SK-N-SH treated with all-trans-retinoic acid at 6 μM for 48 hours (cell line): ENCODE data around the gene RBKS.
"Not testable (repeated sequence)": the region's sequence is repeated elsewhere in the genome, so short reads cannot be mapped to it uniquely, and the experiment has no call there.

Source experiments
- ATAC-seq: fragments of 200-7000 bp; cut with Tn5 transposase; 3 replicates; pipeline ENCODE4 v1.9.1; 2020; ENCODE audit warnings: mild to moderate bottlenecking, moderate library complexity
- CREB5 ChIP-seq: fragments of 250-450 bp; sonication (Bioruptor Pico); IDR thresholded peaks from 2 replicates; pipeline ENCODE4 v1.5.1; 2020; ENCODE audit warnings: low read depth, mild to moderate bottlenecking, moderate library complexity
- CSDC2 ChIP-seq: fragments of 250-450 bp; sonication (Bioruptor Pico); IDR thresholded peaks from 2 replicates; pipeline ENCODE4 v1.5.0; 2020; ENCODE audit warnings: mild to moderate bottlenecking, moderate library complexity
- CSRNP3 ChIP-seq: fragments of 250-450 bp; sonication (Bioruptor Pico); IDR thresholded peaks from 2 replicates; pipeline ENCODE4 v1.5.1; 2021; ENCODE audit warnings: mild to moderate bottlenecking, moderate library complexity
- ESRRG ChIP-seq: fragments of 250-450 bp; sonication (Bioruptor Pico); IDR thresholded peaks from 2 replicates; pipeline ENCODE4 v1.6.1; 2021; ENCODE audit warnings: mild to moderate bottlenecking
- GLIS3 ChIP-seq: fragments of 250-450 bp; sonication (Bioruptor Pico); IDR thresholded peaks from 2 replicates; pipeline ENCODE4 v1.5.0; 2020; ENCODE audit warnings: mild to moderate bottlenecking, moderate library complexity
- ISL1 ChIP-seq: fragments of 250-450 bp; sonication (Bioruptor Pico); IDR thresholded peaks from 2 replicates; pipeline ENCODE4 v2.1.2; 2022; ENCODE audit warnings: mild to moderate bottlenecking, moderate library complexity
- OSR1 ChIP-seq: fragments of 250-450 bp; sonication (Bioruptor Pico); IDR thresholded peaks from 2 replicates; pipeline ENCODE4 v1.8.0; 2022; ENCODE audit warnings: moderate library complexity, mild to moderate bottlenecking, inconsistent platforms
- PATZ1 ChIP-seq: fragments of 250-450 bp; sonication (Bioruptor Pico); IDR thresholded peaks from 2 replicates; pipeline ENCODE4 v1.8.0; 2020; ENCODE audit warnings: mild to moderate bottlenecking, moderate library complexity, borderline replicate concordance
- POU6F1 ChIP-seq: fragments of 250-450 bp; sonication (Bioruptor Pico); IDR thresholded peaks from 2 replicates; pipeline ENCODE4 v1.8.0; 2021; ENCODE audit warnings: low read depth, mild to moderate bottlenecking, moderate library complexity, borderline replicate concordance
- PPARA ChIP-seq: fragments of 250-450 bp; sonication (Bioruptor Pico); IDR thresholded peaks from 2 replicates; pipeline ENCODE4 v1.5.0; 2020; ENCODE audit warnings: mild to moderate bottlenecking, borderline replicate concordance
- SNAI2 ChIP-seq: fragments of 250-450 bp; sonication (Bioruptor Pico); IDR thresholded peaks from 2 replicates; pipeline ENCODE4 v1.5.0; 2020; ENCODE audit warnings: mild to moderate bottlenecking, moderate library complexity
- TCF4 ChIP-seq: fragments of 250-450 bp; sonication (Bioruptor Pico); IDR thresholded peaks from 2 replicates; pipeline ENCODE4 v1.8.0; 2021; ENCODE audit warnings: mild to moderate bottlenecking, moderate library complexity, borderline replicate concordance
- TOX ChIP-seq: fragments of 250-450 bp; sonication (Bioruptor Pico); IDR thresholded peaks from 2 replicates; pipeline ENCODE4 v1.8.0; 2021; ENCODE audit warnings: mild to moderate bottlenecking, moderate library complexity, borderline replicate concordance
- TSHZ2 ChIP-seq: fragments of 250-450 bp; sonication (Bioruptor Pico); IDR thresholded peaks from 2 replicates; pipeline ENCODE4 v1.5.0; 2020; ENCODE audit warnings: mild to moderate bottlenecking, moderate library complexity
- ZC3H10 ChIP-seq: fragments of 250-450 bp; sonication (Bioruptor Pico); IDR thresholded peaks from 2 replicates; pipeline ENCODE4 v1.5.1; 2021; ENCODE audit warnings: mild to moderate bottlenecking, moderate library complexity
- ZFP3 ChIP-seq: fragments of 250-450 bp; sonication (Bioruptor Pico); IDR thresholded peaks from 2 replicates; pipeline ENCODE4 v1.5.0; 2020; ENCODE audit warnings: mild to moderate bottlenecking, moderate library complexity
- ZFP30 ChIP-seq: fragments of 450-650 bp; formaldehyde crosslinking; IDR thresholded peaks from 2 replicates; pipeline ENCODE4 v1.5.0; 2022; ENCODE audit warnings: mild to moderate bottlenecking, moderate library complexity
- ZNF565 ChIP-seq: fragments of 450-650 bp; formaldehyde crosslinking; conservative IDR thresholded peaks from 2 replicates; pipeline ENCODE4 v1.5.0; 2020; ENCODE audit warnings: low read depth, mild to moderate bottlenecking, moderate library complexity
- ZNF70 ChIP-seq: fragments of 450-650 bp; formaldehyde crosslinking; IDR thresholded peaks from 2 replicates; pipeline ENCODE4 v1.5.0; 2020; ENCODE audit warnings: mild to moderate bottlenecking, moderate library complexity
- ZNF8 ChIP-seq: fragments of 450-650 bp; formaldehyde crosslinking; IDR thresholded peaks from 2 replicates; pipeline ENCODE4 v1.5.0; 2020; ENCODE audit warnings: mild to moderate bottlenecking, moderate library complexity

Gene RBKS

GRCh38 chr2:27869763-27870162 lies 20.4 kb downstream of the RBKS start:
- TF ChIP-seq GLIS3 (CRISPR knock-in tag) (no peak), ZNF565 (CRISPR knock-in tag) (no peak), TSHZ2 (CRISPR knock-in tag) (no peak), TCF4 (CRISPR knock-in tag) (no peak), SNAI2 (CRISPR knock-in tag) (no peak), PATZ1 (no peak), PPARA (CRISPR knock-in tag) (no peak), TOX (CRISPR knock-in tag) (no peak), CSDC2 (no peak), ZNF8 (CRISPR knock-in tag) (no peak), CSRNP3 (CRISPR knock-in tag) (no peak), ZC3H10 (CRISPR knock-in tag) (no peak)
- ATAC-seq: no peak

- TF ChIP-seq ZFP3 (CRISPR knock-in tag) (no peak), POU6F1 (CRISPR knock-in tag) (no peak), TCF4 (CRISPR knock-in tag) (no peak), TSHZ2 (CRISPR knock-in tag) (no peak), ESRRG (CRISPR knock-in tag) (no peak), OSR1 (no peak), CREB5 (no peak), ZNF8 (CRISPR knock-in tag) (no peak), GLIS3 (CRISPR knock-in tag) (no peak), ZFP30 (CRISPR knock-in tag) (no peak), CSRNP3 (CRISPR knock-in tag) (no peak), ZNF565 (CRISPR knock-in tag) (no peak), CSDC2 (no peak), TOX (CRISPR knock-in tag) (no peak), ZNF70 (CRISPR knock-in tag) (no peak), ISL1 (CRISPR knock-in tag) (no peak)
- peak; percentile 41 for ATAC-seq
Measured at GRCh38 chr2:27866237-27866636, 23.9 kb downstream of the RBKS start.

GRCh38 chr2:27863955-27864354 lies 26.2 kb downstream of the RBKS start:
- not testable (repeated sequence) for ATAC-seq
